HepG2 (cell line): ENCODE data around the gene NPHS1. TPM values are rescaled to one million over a fixed set of nuclear protein-coding genes. Genes with fewer than 3 reads are reported as not detected.

ENCODE experiments used
- ATAC-seq: fragments of 200-7000 bp; cut with Tn5 transposase; 3 replicates; pipeline ENCODE4 v1.9.1; 2020; ENCODE audit warnings: mild to moderate bottlenecking, moderate library complexity
- BruUV-seq: library from RNA; stranded (reverse); fragments of 400-500 nt; replicated peaks from 2 replicates; lab custom pipeline; 2021; lab: Mats Ljungman, UMichigan
- CTCF ChIA-PET: fragments of 300-600 bp; formaldehyde crosslinking; extraction: SDS; loops from one replicate; lab custom pipeline; 2021; ENCODE audit warnings: low total read pairs, inconsistent platforms, low intra/inter-chr PET ratio; lab: Yijun Ruan, JAX
- POLR2A ChIA-PET: fragments of 350-600 bp; sonication (Branson Sonifier 250); formaldehyde crosslinking; loops from one replicate; lab custom pipeline; 2020; ENCODE audit warnings: antibody characterized with exemption, inconsistent platforms; lab: Yijun Ruan, JAX
- DNase-seq: peaks from one replicate; pipeline ENCODE4 v3.0.0-alpha.2; 2015; ENCODE audit warnings: low spot score
- FAIRE-seq: peaks from 3 replicates; lab custom pipeline; 2011; peaks lifted over from hg19 to GRCh38; lab: Jason Lieb, UNC
- H2AFZ ChIP-seq: one replicate; pipeline ENCODE4 v1.6.1; 2011; ENCODE audit warnings: low read length, inconsistent platforms
- H3K27ac ChIP-seq: fragments of 300-600 bp; 3 replicates; pipeline ENCODE4 v1.8.0; 2011; ENCODE audit warnings: mixed run types, mild to moderate bottlenecking, mixed read lengths, low read length, inconsistent platforms; ENCODE audit not compliant: insufficient read depth; ENCODE audit errors: extremely low read length
- H3K27me3 ChIP-seq, 2 experiments: fragments of 200-600 bp in 1 of 2; 2 replicates in 1 of 2; 3 replicates in 1 of 2; pipeline versions ENCODE4 v1.6.0 to v1.8.0; 2011; ENCODE audit warnings: low read length in 2 of 2, mild to moderate bottlenecking in 2 of 2, moderate library complexity in 2 of 2, inconsistent platforms in 1 of 2; ENCODE audit not compliant: insufficient read depth in 2 of 2, control insufficient read depth in 1 of 2
- H3K36me3 ChIP-seq, 2 experiments: fragments of 200-600 bp in 1 of 2; replicated peaks in 1 of 2; 2 replicates in 1 of 2; 3 replicates in 1 of 2; pipeline versions ENCODE4 v1.5.1 to v1.8.0; 2011; ENCODE audit warnings: low read length in 2 of 2, inconsistent platforms in 1 of 2; ENCODE audit not compliant: insufficient read depth in 2 of 2, control insufficient read depth in 1 of 2
- H3K4me1 ChIP-seq: 2 replicates; pipeline ENCODE4 v1.5.1; 2012; ENCODE audit warnings: low read length, inconsistent platforms; ENCODE audit not compliant: insufficient read depth
- H3K4me2 ChIP-seq: 2 replicates; pipeline ENCODE4 v1.6.0; 2011; ENCODE audit warnings: low read depth, low read length, inconsistent platforms
- H3K4me3 ChIP-seq, 3 experiments: fragments of 200-600 bp in 1 of 3; sonication (generic), shearing (Covaris generic) in 1 of 3; replicated peaks in 1 of 3; 2 replicates each; pipeline ENCODE4 v1.5.1; 2011 to 2016; ENCODE audit warnings: low read length in 3 of 3, inconsistent platforms in 2 of 3, low read depth in 2 of 3, mild to moderate bottlenecking in 2 of 3, control low read depth in 1 of 3, mixed read lengths in 1 of 3; ENCODE audit not compliant: insufficient read depth in 1 of 3
- H3K79me2 ChIP-seq: one replicate; pipeline ENCODE4 v1.6.1; 2011; ENCODE audit warnings: low read length, inconsistent platforms; ENCODE audit not compliant: insufficient read depth
- H3K9ac ChIP-seq: 2 replicates; pipeline ENCODE4 v1.6.0; 2011; ENCODE audit warnings: mild to moderate bottlenecking, low read depth, low read length, inconsistent platforms; ENCODE audit not compliant: insufficient read depth
- H3K9me3 ChIP-seq: 2 replicates; pipeline ENCODE4 v1.5.1; 2012; ENCODE audit warnings: mild to moderate bottlenecking, low read length
- H4K20me1 ChIP-seq: 2 replicates; pipeline ENCODE4 v1.6.0; 2011; ENCODE audit warnings: inconsistent platforms, mild to moderate bottlenecking, low read length, moderate library complexity; ENCODE audit not compliant: insufficient read depth
- AGO2 ChIP-seq: fragments of 200-400 bp; formaldehyde crosslinking; optimal IDR thresholded peaks from 2 replicates; pipeline ENCODE3; 2017; ENCODE audit warnings: mild to moderate bottlenecking, low read depth, low read length, moderate library complexity
- DZIP1 ChIP-seq: sonication (generic); formaldehyde crosslinking; IDR thresholded peaks from 2 replicates; pipeline ENCODE4 v1.5.0; 2020; ENCODE audit warnings: mild to moderate bottlenecking, missing genetic modification reagents
- HNRNPLL ChIP-seq: fragments of 200-400 bp; formaldehyde crosslinking; IDR thresholded peaks from 2 replicates; pipeline ENCODE4 v1.6.1; 2017; ENCODE audit warnings: mild to moderate bottlenecking, low read depth, low read length; ENCODE audit not compliant: poor library complexity, severe bottlenecking
- SALL1 ChIP-seq: sonication (generic); formaldehyde crosslinking; IDR thresholded peaks from 2 replicates; pipeline ENCODE4 v1.8.0; 2022; ENCODE audit warnings: mild to moderate bottlenecking, missing genetic modification reagents
- SOX5 ChIP-seq: IDR thresholded peaks from 2 replicates; pipeline ENCODE4 v1.6.1; 2016; ENCODE audit warnings: borderline replicate concordance
- SRF ChIP-seq: IDR thresholded peaks from 2 replicates; pipeline ENCODE4 v1.6.1; 2011; ENCODE audit warnings: mild to moderate bottlenecking, low read depth, low read length, moderate library complexity
- ZNF143 ChIP-seq: sonication (generic); formaldehyde crosslinking; IDR thresholded peaks from 2 replicates; pipeline ENCODE4 v1.4.0; 2020; ENCODE audit warnings: missing genetic modification reagents
- ZNF263 ChIP-seq: sonication (generic); formaldehyde crosslinking; IDR thresholded peaks from 2 replicates; pipeline ENCODE4 v1.4.0; 2020; ENCODE audit warnings: missing genetic modification reagents
- WGBS: methylation state at CpG from one replicate; pipeline ENCODE4 v1.1.6; 2017; ENCODE audit warnings: low lambda C conversion rate; 5-methylcytosine and 5-hydroxymethylcytosine counted together
- in situ Hi-C: cut with HindIII; loops from 2 replicates; pipeline ENCODE4 v1.10.0; 2017; ENCODE audit warnings: low pct_unique_long_range_greater_than_20kb; ENCODE audit not compliant: extremely low pct_ligation_motif_present
- intact Hi-C: fragments of 100-400 bp; cut with micrococcal nuclease; formaldehyde crosslinking; loops from one replicate; pipeline ENCODE4 v1.10.0; 2022; ENCODE audit not compliant: unreplicated experiment
- polyA plus RNA-seq, 8 experiments: library from polyadenylated mRNA; depleted of rRNA in 3 of 8; stranded (reverse) in 7 of 8; unstranded in 1 of 8; fragments of >200 nt; fragmentation: Illumina TruSeq in 4 of 8; extraction: Trizol in 4 of 8; gene quantifications; 2 replicates each; pipeline versions ENCODE4 v1.2.1 to v1.2.3, GENCODE V29; 2011 to 2016; ENCODE audit warnings: low read depth in 4 of 8, missing spikeins in 1 of 8, mixed read lengths in 1 of 8; ENCODE audit not compliant: insufficient read depth in 1 of 8
- total RNA-seq, 5 experiments: library from RNA; depleted of rRNA; stranded (reverse); fragments of >200 nt; fragmentation: Illumina TruSeq; extraction: Trizol; gene quantifications; 2 replicates each; pipeline ENCODE4 v1.2.3, GENCODE V29; 2016; ENCODE audit warnings: low read depth in 1 of 5

NPHS1 gene
- total and polyA plus RNA-seq, 2 of the 13 experiments (the other 11 are each of a cell fraction or from before 2014, with no cell fraction given), result not detected

GRCh38 chr19:35777086-35777841, 75.0 kb downstream of the NPHS1 start (continued):
- TF ChIP-seq ZNF263 (CRISPR knock-in tag) (peak; percentile 3; the same call in 1 of the 2 replicates), SOX5 (peak; percentile 63; the same call in 1 of the 2 replicates), SALL1 (0 out of 2 replicates have a peak, but pooled peaks have one; percentile 10), AGO2 (no peak)

GRCh38 chr19:35776102-35776788, 76.1 kb downstream of the NPHS1 start:
- Histone ChIP-seq H4K20me1 (no peaks in the 10 kb centered on the region), H3K36me3 (peaks cover 0 to 1% of the 10 kb centered on the region in 2 experiments; a peak in 2 of 5 replicates), H3K4me2 (peak overlapping the region; percentile 89), H3K27ac (no peak overlapping the region), H3K9ac (0 out of 2 replicates have a peak overlapping the region, but pooled peaks have one; percentile 11), H3K79me2 (no peaks in the 10 kb centered on the region), H2AFZ (no peak overlapping the region), H3K27me3 (no peaks in the 10 kb centered on the region), H3K9me3 (no peaks in the 10 kb centered on the region), H3K4me1 (peaks cover 38% of the 10 kb centered on the region), H3K4me3 (peak overlapping the region; percentile 62 to 78 (median 75); a peak in 5 of 6 replicates)
- BruUV-seq, result TSS peak; percentile 46
- CTCF ChIA-PET, result no interaction called here
- DNase-seq, result no peak
- intact Hi-C loops, result loop anchor here (5.0 kb wide), 1 partner anchor 36 kb away; the partner anchor contains the start of gene PRODH2
- in situ Hi-C loops, result no loop called here
- no peak for FAIRE-seq
- WGBS, result 66% methylated on average over 13 of the region's 13 CpGs
- no peak for ATAC-seq
- POLR2A ChIA-PET, result interaction anchor here (1.0 to 1.8 kb wide), 4 partner anchors 8 to 36 kb away, joined by 3 to 6 read pairs (median 3); partner anchors contain the start of genes LIN37, PSENEN and U2AF1L4
- TF ChIP-seq SRF (no peak), HNRNPLL (peak; percentile 2), DZIP1 (CRISPR knock-in tag) (0 out of 2 replicates have a peak, but pooled peaks have one; percentile 53), ZNF143 (CRISPR knock-in tag) (no peak)
